SK-N-MC (cell line): ENCODE measurements around the gene FAM120A.

Source experiments
- DNase-seq: peaks from one replicate; pipeline ENCODE4 v3.0.0-alpha.2; 2011; ENCODE audit warnings: low read depth, low spot score
- H3K27ac ChIP-seq: fragments of 200-600 bp; sonication (generic); 2 replicates; pipeline ENCODE4 v1.5.1; 2016; ENCODE audit warnings: mixed run types
- H3K36me3 ChIP-seq: fragments of 200-600 bp; sonication (generic); 2 replicates; pipeline ENCODE4 v1.6.1; 2017; ENCODE audit warnings: antibody characterized with exemption, low read length, mixed read lengths; ENCODE audit not compliant: insufficient read depth
- H3K4me3 ChIP-seq: fragments of 200-600 bp; sonication (generic); 2 replicates; pipeline ENCODE4 v1.5.1; 2016
- H3K9ac ChIP-seq: fragments of 200-600 bp; sonication (generic); 2 replicates; pipeline ENCODE4 v1.8.0; 2017; ENCODE audit warnings: mixed run types, mixed read lengths; ENCODE audit not compliant: insufficient read length
- H3K9me3 ChIP-seq: fragments of 200-600 bp; sonication (generic); 2 replicates; pipeline ENCODE4 v1.6.1; 2017; ENCODE audit warnings: low read depth, mild to moderate bottlenecking, antibody characterized with exemption, low read length, moderate library complexity, mixed read lengths
- EZH2 ChIP-seq: fragments of 200-600 bp; sonication (generic); IDR thresholded peaks from one replicate; pipeline ENCODE4 v1.6.1; 2017; ENCODE audit warnings: antibody characterized with exemption
- FOXP2 ChIP-seq: optimal IDR thresholded peaks from 2 replicates; pipeline ENCODE3; 2011; ENCODE audit warnings: mild to moderate bottlenecking, moderate library complexity; ENCODE audit not compliant: insufficient read depth; ENCODE audit errors: extremely low read length, control extremely low read depth
- POLR2AphosphoS5 ChIP-seq: IDR thresholded peaks from 2 replicates; pipeline ENCODE4 v1.6.1; 2012; ENCODE audit warnings: mild to moderate bottlenecking, low read depth, low read length, borderline replicate concordance

Gene FAM120A

GRCh38 chr9:93590609-93591234 is 139.2 kb downstream of the FAM120A start:
- H3K9me3 ChIP-seq: no peaks in the 10 kb centered on the region
- H3K27ac ChIP-seq: no peak overlapping the region
- H3K4me3 ChIP-seq: no peak overlapping the region
- H3K9ac ChIP-seq: no peak overlapping the region
- DNase-seq: no peak
- no peak for TF ChIP-seq EZH2
- TF ChIP-seq POLR2AphosphoS5: no peak
- TF ChIP-seq FOXP2: no peak
- no peaks in the 10 kb centered on the region for H3K36me3 ChIP-seq

GRCh38 chr9:93591301-93592007 is 140.0 kb downstream of the FAM120A start:
- Histone ChIP-seq H3K9ac (no peak overlapping the region), H3K36me3 (no peaks in the 10 kb centered on the region), H3K27ac (no peak overlapping the region), H3K9me3 (no peaks in the 10 kb centered on the region), H3K4me3 (no peak overlapping the region)
- DNase-seq: no peak
- TF ChIP-seq FOXP2 (no peak), POLR2AphosphoS5 (no peak), EZH2 (no peak)

GRCh38 chr9:93592008-93592642 is 140.6 kb downstream of the FAM120A start:
- no peaks in the 10 kb centered on the region for H3K36me3 ChIP-seq
- no peak overlapping the region for H3K9ac ChIP-seq
- no peak overlapping the region for H3K27ac ChIP-seq
- H3K4me3 ChIP-seq: no peak overlapping the region
- no peak for TF ChIP-seq FOXP2
- no peak for DNase-seq
- no peaks in the 10 kb centered on the region for H3K9me3 ChIP-seq

- H3K9ac ChIP-seq: no peak overlapping the region
- H3K9me3 ChIP-seq: no peaks in the 10 kb centered on the region
- no peak overlapping the region for H3K4me3 ChIP-seq
- H3K36me3 ChIP-seq: no peaks in the 10 kb centered on the region
- DNase-seq: no peak
- TF ChIP-seq FOXP2: no peak
- TF ChIP-seq EZH2: no peak
- TF ChIP-seq POLR2AphosphoS5: no peak
- no peak overlapping the region for H3K27ac ChIP-seq
These were observed 141.1 kb downstream of the FAM120A start for GRCh38 chr9:93592643-93593021.

- Histone ChIP-seq H3K27ac (no peak overlapping the region), H3K9me3 (no peaks in the 10 kb centered on the region), H3K4me3 (no peak overlapping the region), H3K36me3 (no peaks in the 10 kb centered on the region), H3K9ac (no peak overlapping the region)
- TF ChIP-seq FOXP2 (no peak), POLR2AphosphoS5 (no peak), EZH2 (no peak)
- no peak for DNase-seq
These were observed 141.7 kb downstream of the FAM120A start for GRCh38 chr9:93593144-93593658.

GRCh38 chr9:93594041-93594756 is 142.7 kb downstream of the FAM120A start:
- Histone ChIP-seq H3K27ac (no peak overlapping the region), H3K9me3 (no peaks in the 10 kb centered on the region), H3K9ac (no peak overlapping the region), H3K36me3 (no peaks in the 10 kb centered on the region), H3K4me3 (no peak overlapping the region)
- no peak for DNase-seq
- TF ChIP-seq EZH2 (no peak), POLR2AphosphoS5 (no peak)

GRCh38 chr9:93595461-93595860 is 144.0 kb downstream of the FAM120A start:
- Histone ChIP-seq H3K9ac (no peak overlapping the region), H3K9me3 (no peaks in the 10 kb centered on the region), H3K4me3 (no peak overlapping the region), H3K36me3 (no peaks in the 10 kb centered on the region), H3K27ac (no peak overlapping the region)
- TF ChIP-seq FOXP2: no peak
- no peak for TF ChIP-seq POLR2AphosphoS5
- TF ChIP-seq EZH2: no peak
- DNase-seq: no peak

- no peak overlapping the region for H3K9ac ChIP-seq
These were observed 144.4 kb downstream of the FAM120A start for GRCh38 chr9:93595861-93596365.

More at GRCh38 chr9:93595861-93596365, 144.4 kb downstream of the FAM120A start:
- TF ChIP-seq FOXP2 (no peak), POLR2AphosphoS5 (no peak), EZH2 (no peak)
- H3K4me3 ChIP-seq: no peak overlapping the region
- no peak for DNase-seq
- no peaks in the 10 kb centered on the region for H3K36me3 ChIP-seq
- H3K27ac ChIP-seq: no peak overlapping the region
- no peaks in the 10 kb centered on the region for H3K9me3 ChIP-seq
